Measurements from ENCODE around the gene PRIM2.
"Not testable (repeated sequence)": the region's sequence is repeated elsewhere in the genome, so short reads cannot be mapped to it uniquely, and the experiment has no call there.

PRIM2 gene

DNA sequence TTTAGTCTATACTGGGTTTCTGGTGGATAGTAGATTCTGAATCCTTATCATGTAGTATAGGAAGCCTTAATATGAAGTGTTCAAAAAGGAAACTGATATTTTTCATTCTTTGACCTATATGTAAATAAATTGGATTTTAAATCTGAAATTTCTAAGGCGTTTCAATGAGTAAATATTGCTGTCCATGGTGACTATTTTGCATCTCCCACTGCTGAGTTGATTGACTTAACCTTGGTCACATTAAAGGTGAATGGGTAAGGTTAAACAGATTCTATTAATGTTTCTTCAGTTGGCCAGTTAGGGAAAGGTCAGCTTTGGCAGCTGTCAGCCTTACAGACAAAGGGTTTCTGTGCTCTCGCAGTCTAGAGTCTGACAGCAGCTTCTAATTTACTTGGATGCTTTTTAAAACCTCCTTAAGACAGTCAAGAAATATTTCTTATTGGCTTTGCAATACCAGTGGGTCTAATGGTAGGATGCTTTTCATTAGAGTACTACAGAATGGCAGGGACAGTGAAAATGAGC lies 24.8 kb downstream of the PRIM2 start:
- H3K27ac ChIP-seq, result no peak overlapping the region
- H3K4me1 ChIP-seq (ENCODE audit: control insufficient read depth in 1 of 2, insufficient read depth in 1 of 2, low read depth in 1 of 2, low read length in 1 of 2), result no peaks in the 10 kb centered on the region
- H3K4me3 ChIP-seq (ENCODE audit: low read depth in 1 of 2, low read length in 1 of 2), result no peak overlapping the region
- H3K9me3 ChIP-seq, result no peaks in the 10 kb centered on the region
- H3K36me3 ChIP-seq, result no peaks in the 10 kb centered on the region
- TF ChIP-seq, protein P1, sequence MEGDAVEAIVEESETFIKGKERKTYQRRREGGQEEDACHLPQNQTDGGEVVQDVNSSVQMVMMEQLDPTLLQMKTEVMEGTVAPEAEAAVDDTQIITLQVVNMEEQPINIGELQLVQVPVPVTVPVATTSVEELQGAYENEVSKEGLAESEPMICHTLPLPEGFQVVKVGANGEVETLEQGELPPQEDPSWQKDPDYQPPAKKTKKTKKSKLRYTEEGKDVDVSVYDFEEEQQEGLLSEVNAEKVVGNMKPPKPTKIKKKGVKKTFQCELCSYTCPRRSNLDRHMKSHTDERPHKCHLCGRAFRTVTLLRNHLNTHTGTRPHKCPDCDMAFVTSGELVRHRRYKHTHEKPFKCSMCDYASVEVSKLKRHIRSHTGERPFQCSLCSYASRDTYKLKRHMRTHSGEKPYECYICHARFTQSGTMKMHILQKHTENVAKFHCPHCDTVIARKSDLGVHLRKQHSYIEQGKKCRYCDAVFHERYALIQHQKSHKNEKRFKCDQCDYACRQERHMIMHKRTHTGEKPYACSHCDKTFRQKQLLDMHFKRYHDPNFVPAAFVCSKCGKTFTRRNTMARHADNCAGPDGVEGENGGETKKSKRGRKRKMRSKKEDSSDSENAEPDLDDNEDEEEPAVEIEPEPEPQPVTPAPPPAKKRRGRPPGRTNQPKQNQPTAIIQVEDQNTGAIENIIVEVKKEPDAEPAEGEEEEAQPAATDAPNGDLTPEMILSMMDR (IDR thresholded peaks at IDR 0.05), result no peak
- no peaks in the 10 kb centered on the region for H3K27me3 ChIP-seq

DNA sequence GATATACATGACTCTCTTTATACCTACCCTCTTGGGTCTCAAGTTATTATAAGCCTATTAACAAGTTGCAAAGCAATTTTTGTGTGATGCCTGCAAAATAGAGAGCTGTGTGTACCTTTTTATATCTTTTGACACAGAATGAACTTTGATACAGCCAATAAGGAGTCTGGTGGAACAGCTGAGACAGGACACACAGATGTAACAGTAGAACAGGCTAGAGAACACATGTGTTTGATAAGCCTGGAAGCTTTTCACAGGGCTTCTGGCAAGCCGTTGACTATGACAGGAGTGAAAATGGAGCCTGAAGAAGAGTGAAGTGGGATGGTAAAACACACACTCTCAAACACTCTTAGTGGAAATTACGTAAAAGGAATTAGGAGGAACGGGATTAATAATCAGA lies 25.9 kb downstream of the PRIM2 start:
- not testable (repeated sequence) for H3K4me1 ChIP-seq (ENCODE audit: control insufficient read depth in 1 of 2, insufficient read depth in 1 of 2, low read depth in 1 of 2, low read length in 1 of 2); H3K36me3 ChIP-seq; H3K9me3 ChIP-seq; H3K27me3 ChIP-seq; H3K4me3 ChIP-seq (ENCODE audit: low read depth in 1 of 2, low read length in 1 of 2); H3K27ac ChIP-seq

DNA sequence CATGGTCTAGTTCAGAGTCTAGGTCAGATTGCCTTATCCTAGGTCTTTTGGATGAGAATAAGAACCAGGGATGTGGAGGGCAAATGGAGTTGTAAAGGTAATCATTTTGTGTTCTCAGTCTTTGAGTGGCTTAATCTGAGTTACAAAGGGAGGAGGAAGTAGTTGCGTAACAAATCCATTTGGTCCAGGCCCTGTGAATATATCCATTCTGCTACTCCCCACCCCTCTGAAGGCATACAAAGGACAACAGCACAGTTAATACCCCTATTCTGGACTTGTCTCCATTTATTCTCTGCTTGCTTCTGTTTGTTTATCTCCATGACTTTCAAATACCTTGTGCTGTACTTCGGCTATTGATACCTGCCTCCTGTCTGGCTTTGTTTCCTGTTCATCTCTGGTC lies 29.3 kb downstream of the PRIM2 start:
- H3K27me3 ChIP-seq; H3K9me3 ChIP-seq; H3K36me3 ChIP-seq; H3K4me3 ChIP-seq (ENCODE audit: low read depth in 1 of 2, low read length in 1 of 2); H3K4me1 ChIP-seq (ENCODE audit: control insufficient read depth in 1 of 2, insufficient read depth in 1 of 2, low read depth in 1 of 2, low read length in 1 of 2); H3K27ac ChIP-seq: not testable (repeated sequence)

DNA sequence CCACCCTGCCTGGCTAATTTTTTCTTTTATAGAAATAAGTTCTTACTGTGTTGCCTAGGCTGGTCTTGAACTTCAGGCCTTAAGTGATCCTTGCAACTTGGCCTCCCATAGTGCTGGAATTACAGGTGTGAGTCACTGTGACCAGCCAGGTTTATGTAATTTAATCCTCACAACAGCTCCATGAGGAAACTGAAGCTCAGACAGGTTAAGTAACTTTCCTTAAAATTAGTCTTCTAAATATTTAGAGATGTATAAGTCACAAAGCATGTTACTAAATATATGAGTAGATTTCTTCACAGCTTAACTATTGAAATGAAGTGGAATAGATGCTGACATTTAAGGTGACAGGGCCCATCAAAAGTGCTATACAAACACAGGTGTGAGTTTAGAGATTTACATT lies 30.2 kb downstream of the PRIM2 start:
- H3K27me3 ChIP-seq; H3K36me3 ChIP-seq; H3K4me1 ChIP-seq (ENCODE audit: control insufficient read depth in 1 of 2, insufficient read depth in 1 of 2, low read depth in 1 of 2, low read length in 1 of 2); H3K27ac ChIP-seq; H3K9me3 ChIP-seq; H3K4me3 ChIP-seq (ENCODE audit: low read depth in 1 of 2, low read length in 1 of 2): not testable (repeated sequence)

DNA sequence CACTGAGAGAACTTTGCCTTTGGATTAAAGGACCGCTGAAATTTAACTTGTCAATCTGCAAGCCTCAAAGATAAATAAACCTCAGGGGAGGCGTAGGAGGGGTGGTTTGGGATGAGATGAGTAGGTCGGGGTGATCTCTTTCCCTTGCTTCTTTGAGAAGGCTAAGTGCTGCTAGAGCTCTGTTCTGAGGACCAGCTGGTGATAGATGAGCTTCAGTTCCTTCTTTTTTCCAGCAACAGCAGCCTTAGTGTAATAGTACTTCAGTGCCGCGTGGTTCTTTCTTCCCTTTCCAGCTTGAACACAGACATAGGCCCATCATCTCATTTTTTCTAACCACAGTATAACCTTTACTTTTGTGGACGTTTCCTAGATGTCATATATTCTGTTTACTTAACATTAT lies 33.0 kb downstream of the PRIM2 start:
- not testable (repeated sequence) for H3K27me3 ChIP-seq; H3K4me1 ChIP-seq (ENCODE audit: control insufficient read depth in 1 of 2, insufficient read depth in 1 of 2, low read depth in 1 of 2, low read length in 1 of 2); H3K4me3 ChIP-seq (ENCODE audit: low read depth in 1 of 2, low read length in 1 of 2); H3K27ac ChIP-seq; H3K9me3 ChIP-seq; H3K36me3 ChIP-seq

DNA sequence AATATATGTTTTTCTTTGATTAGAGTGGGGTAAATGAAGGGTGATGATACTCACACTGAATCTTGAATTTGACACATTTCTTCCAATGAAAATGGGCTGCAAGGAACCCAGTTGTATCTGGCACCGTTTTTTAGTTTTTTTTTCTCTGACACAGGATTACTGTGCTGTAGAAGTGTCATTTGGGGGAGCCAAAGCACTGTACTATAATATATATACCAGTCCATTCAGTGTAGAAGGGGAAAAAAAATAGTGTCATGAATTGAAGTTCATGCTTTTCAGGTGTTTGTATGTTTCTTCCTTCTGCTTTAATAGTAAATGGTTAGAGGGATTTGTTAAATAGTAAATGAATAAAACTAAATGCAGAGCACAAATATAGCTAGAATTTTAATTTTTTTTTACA lies 35.2 kb downstream of the PRIM2 start:
- not testable (repeated sequence) for H3K4me1 ChIP-seq (ENCODE audit: control insufficient read depth in 1 of 2, insufficient read depth in 1 of 2, low read depth in 1 of 2, low read length in 1 of 2); H3K27me3 ChIP-seq; H3K36me3 ChIP-seq; H3K4me3 ChIP-seq (ENCODE audit: low read depth in 1 of 2, low read length in 1 of 2); H3K9me3 ChIP-seq; H3K27ac ChIP-seq

DNA sequence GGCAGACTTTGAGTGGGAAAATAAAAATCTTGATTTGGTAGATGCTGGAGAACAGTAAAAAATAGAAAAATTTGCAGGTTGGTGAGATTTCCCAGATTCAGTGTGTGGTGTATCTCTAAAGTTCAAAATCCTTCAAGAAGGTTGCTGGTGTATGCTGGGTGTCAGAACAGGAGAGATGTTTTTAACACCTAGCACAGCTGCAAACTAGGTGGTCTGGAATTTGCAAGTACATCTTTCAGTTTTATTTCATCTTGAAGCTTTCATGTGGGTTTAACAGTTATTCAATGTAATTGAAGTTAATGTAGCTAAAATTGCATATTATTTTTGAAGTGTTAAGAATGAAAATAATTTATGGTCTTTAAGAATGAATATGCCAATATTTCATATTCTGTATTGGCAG lies 40.9 kb downstream of the PRIM2 start:
- not testable (repeated sequence) for H3K36me3 ChIP-seq; H3K4me1 ChIP-seq (ENCODE audit: control insufficient read depth in 1 of 2, insufficient read depth in 1 of 2, low read depth in 1 of 2, low read length in 1 of 2); H3K27ac ChIP-seq; H3K27me3 ChIP-seq; H3K9me3 ChIP-seq; H3K4me3 ChIP-seq (ENCODE audit: low read depth in 1 of 2, low read length in 1 of 2)

DNA sequence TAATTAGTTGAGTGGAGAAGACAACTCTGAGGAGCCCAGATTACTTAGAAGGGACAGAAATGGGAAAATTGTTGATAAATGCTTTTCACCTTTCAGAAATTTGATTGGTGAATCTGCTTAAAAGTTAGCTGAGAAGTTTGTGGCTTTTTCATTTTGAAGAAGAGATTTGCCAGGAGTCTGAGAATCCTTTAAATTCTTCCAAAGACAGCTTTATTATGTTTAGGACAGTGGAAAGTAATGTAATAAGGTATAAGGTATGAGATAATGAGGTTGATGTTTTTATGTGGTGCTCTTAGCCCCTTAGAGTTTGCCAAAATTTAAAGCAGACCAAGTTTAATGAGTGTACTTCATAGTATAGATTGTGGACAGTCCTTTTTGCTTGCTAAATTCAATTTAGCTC lies 42.3 kb downstream of the PRIM2 start:
- H3K4me3 ChIP-seq (ENCODE audit: low read depth in 1 of 2, low read length in 1 of 2); H3K9me3 ChIP-seq; H3K27ac ChIP-seq; H3K4me1 ChIP-seq (ENCODE audit: control insufficient read depth in 1 of 2, insufficient read depth in 1 of 2, low read depth in 1 of 2, low read length in 1 of 2); H3K27me3 ChIP-seq; H3K36me3 ChIP-seq: not testable (repeated sequence)

DNA sequence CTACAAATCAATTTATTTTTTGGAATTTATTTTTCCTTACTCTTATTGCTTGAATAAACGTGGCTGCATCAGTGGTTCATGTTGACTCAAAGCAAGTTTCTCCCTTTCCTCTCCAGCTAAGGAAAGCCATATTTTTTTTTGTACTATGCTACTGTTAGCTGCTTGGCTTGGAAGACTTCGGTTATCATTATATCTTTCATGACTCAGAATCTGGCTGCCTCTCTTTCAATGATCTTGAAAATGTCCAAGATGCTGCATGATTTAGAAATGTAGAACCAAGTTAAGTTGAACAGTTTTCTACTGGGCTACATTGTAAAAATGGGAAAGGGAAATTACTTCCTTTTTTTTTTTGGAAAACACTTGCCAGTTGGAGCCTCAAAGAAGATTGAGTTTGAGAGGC lies 44.9 kb downstream of the PRIM2 start:
- not testable (repeated sequence) for H3K27ac ChIP-seq; H3K4me3 ChIP-seq (ENCODE audit: low read depth in 1 of 2, low read length in 1 of 2); H3K27me3 ChIP-seq; H3K9me3 ChIP-seq; H3K36me3 ChIP-seq; H3K4me1 ChIP-seq (ENCODE audit: control insufficient read depth in 1 of 2, insufficient read depth in 1 of 2, low read depth in 1 of 2, low read length in 1 of 2)

DNA sequence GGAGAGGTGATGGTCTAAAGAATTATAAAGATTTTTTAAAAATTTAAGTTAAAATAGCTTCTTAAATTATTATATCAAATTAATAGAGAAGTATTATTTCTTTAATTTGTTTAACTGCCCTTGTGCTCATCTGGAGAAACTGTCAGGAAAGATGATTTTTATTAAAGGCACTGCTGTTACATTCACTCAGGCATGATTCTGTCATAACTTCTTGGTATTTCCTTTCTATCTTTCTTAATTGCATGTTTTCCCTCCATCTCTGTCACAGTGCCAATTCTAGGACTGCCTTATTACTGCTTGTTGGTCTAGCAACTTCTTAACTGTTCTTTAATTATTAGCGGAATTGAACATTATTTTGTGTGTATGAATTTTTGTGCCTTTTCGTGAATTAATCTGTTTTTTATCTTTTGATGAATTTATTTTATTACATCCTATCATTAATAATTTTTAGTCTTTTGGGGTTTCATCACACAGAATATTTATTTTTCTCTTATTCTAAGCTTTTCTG lies 47.7 kb downstream of the PRIM2 start:
- H3K36me3 ChIP-seq; H3K4me1 ChIP-seq (ENCODE audit: control insufficient read depth in 1 of 2, insufficient read depth in 1 of 2, low read depth in 1 of 2, low read length in 1 of 2); H3K9me3 ChIP-seq; H3K27ac ChIP-seq; H3K27me3 ChIP-seq; H3K4me3 ChIP-seq (ENCODE audit: low read depth in 1 of 2, low read length in 1 of 2): not testable (repeated sequence)

DNA sequence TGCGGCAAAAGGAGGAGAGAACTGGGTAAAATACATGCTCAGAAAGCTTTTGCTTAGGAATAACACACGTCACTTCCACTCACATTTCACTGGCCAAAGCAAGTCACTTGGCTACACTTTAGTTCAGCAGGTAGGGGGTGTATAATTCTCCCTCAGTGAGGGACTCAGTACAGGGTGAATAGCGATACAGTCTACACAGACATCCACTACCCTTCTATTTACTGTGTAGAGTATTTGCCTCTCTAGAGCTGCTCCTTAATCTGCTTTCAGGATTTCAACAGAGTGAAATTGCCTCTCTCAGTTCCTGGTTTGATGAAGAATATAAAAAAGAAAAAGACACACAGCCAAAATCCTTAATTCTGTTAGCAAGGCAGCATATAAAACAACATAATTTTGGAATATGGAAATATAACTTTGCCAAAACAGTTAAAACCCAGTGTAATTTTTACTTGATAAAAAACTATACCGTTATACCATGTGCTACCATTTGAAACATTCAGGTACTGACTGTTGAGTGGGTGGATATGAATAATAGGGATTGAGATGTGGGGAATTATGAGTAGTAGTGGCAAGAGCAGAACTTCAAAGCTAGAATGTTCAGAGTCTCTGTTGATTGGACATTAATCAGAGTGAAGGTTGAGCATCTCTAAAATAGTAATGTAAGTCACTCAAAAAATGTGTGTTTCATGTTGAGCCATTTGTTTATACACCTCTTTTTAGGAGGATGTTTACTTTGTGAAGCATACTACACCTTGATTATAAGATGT lies 51.7 kb downstream of the PRIM2 start:
- H3K27ac ChIP-seq; H3K9me3 ChIP-seq; H3K36me3 ChIP-seq; H3K27me3 ChIP-seq; H3K4me1 ChIP-seq (ENCODE audit: control insufficient read depth in 1 of 2, insufficient read depth in 1 of 2, low read depth in 1 of 2, low read length in 1 of 2); H3K4me3 ChIP-seq (ENCODE audit: low read depth in 1 of 2, low read length in 1 of 2): not testable (repeated sequence)

DNA sequence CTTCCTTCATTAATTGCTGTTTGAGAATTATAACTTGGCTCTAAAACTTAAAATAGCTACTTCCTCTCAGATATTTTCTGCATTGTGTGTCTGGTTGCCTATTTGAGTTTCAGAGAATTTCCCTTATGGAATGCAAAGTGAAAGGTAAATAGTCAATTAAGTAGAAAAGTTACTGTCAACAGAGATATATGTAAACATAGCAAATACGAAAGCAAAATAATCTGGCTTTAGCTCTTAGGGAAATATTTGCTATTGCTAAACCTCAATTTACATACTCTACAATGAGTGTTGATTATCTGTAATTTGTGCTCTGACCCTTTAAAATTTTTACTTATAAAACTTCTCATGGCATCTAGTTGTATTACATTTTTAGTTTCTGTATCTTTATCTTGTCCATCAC lies 54.3 kb downstream of the PRIM2 start:
- not testable (repeated sequence) for H3K27ac ChIP-seq; H3K27me3 ChIP-seq; H3K9me3 ChIP-seq; H3K4me1 ChIP-seq (ENCODE audit: control insufficient read depth in 1 of 2, insufficient read depth in 1 of 2, low read depth in 1 of 2, low read length in 1 of 2); H3K4me3 ChIP-seq (ENCODE audit: low read depth in 1 of 2, low read length in 1 of 2); H3K36me3 ChIP-seq

DNA sequence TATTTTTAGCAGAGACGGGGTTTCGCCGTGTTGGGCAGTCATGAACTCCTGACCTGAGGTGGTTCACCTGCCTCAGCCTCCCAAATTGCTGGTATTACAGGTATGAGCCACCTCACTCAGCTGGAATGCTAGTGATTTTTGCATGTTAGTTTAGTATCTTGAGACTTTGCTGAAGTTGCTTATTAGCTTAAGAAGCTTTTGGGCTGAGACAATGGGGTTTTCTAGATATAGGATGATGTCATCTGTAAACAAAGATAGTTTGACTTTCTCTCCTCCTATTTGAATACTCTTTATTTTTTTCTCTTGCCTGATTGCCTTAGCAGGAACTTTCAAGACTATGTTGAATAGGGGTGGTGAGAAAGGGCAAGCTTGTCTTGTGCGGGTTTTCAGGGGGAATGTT lies 57.3 kb downstream of the PRIM2 start:
- not testable (repeated sequence) for H3K36me3 ChIP-seq; H3K27me3 ChIP-seq; H3K4me3 ChIP-seq (ENCODE audit: low read depth in 1 of 2, low read length in 1 of 2); H3K4me1 ChIP-seq (ENCODE audit: control insufficient read depth in 1 of 2, insufficient read depth in 1 of 2, low read depth in 1 of 2, low read length in 1 of 2); H3K27ac ChIP-seq; H3K9me3 ChIP-seq
